ENCODE results near the gene EXOSC9. TPM values are rescaled to one million over a fixed set of nuclear protein-coding genes. Genes with fewer than 3 reads are reported as not detected.

Gene EXOSC9
- polyA plus RNA-seq, 3 donors, result 13.9 to 21.4 (median 21.3) TPM

DNA sequence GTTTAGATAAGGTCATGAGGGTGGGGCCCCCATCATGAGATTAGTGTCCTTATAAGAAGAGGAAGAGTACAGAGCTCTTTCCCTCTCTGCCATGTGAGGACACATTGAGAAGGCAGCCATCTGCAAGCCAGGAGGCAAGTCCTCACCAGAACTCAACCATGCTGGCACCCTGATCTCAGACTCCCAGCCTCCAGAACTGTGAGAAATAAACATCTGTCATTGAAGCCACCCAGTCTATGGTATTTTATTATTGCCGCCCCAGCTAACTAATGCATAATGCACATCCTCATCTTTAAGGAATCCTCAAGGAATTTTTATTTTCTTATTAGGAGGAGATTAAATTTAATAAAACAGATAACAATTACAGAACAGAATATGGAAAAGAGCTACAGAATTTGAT, 16.7 kb upstream of the EXOSC9 start:
- DNase-seq, result no peak
- no peak overlapping the region for H3K4me3 ChIP-seq (replicated peaks in 1 of 3; ENCODE audit: low read depth in 2 of 3, low read length in 3 of 3)
- WGBS (ENCODE audit: insufficient coverage), result no CpG with 5 or more reads among the region's 1 CpG
- no peaks in the 10 kb centered on the region for H4K20me1 ChIP-seq (ENCODE audit: insufficient read depth, low read length)
- H3K27me3 ChIP-seq (ENCODE audit: control insufficient read depth in 2 of 2, insufficient read depth in 2 of 2, low read length in 2 of 2), result peaks cover 0 to 6% of the 10 kb centered on the region in 2 donors
- Mint-ChIP-seq H3K9me3 (peaks cover 0 to 15% (median 6%) of the 10 kb centered on the region in 7 donors), H3K4me1 (peaks cover 3% of the 10 kb centered on the region), H3K36me3 (no peaks in the 10 kb centered on the region), H3K4me3 (peak overlapping the region in 1 of 2 donors; percentile 41), H3K27me3 (ENCODE audit: low read depth in 3 of 3) (peaks cover 7 to 17% (median 9%) of the 10 kb centered on the region in 3 donors), H3K27ac (no peak overlapping the region)
- H3K79me2 ChIP-seq (ENCODE audit: insufficient read depth, low read length), result no peaks in the 10 kb centered on the region
- no peak overlapping the region for H3K27ac ChIP-seq (ENCODE audit: low read depth in 1 of 2, low read length in 2 of 2)
- no peak overlapping the region for H3K9ac ChIP-seq (ENCODE audit: insufficient read depth, low read length, poor library complexity, severe bottlenecking)
- no peak overlapping the region for H2AFZ ChIP-seq (ENCODE audit: insufficient read depth, low read depth, low read length, poor library complexity, severe bottlenecking)
- H3K9me3 ChIP-seq (replicated peaks in 1 of 2; ENCODE audit: control insufficient read depth in 1 of 2, insufficient read depth in 1 of 2, low read length in 2 of 2), result peaks cover 3 to 5% of the 10 kb centered on the region in 2 donors
- no peaks in the 10 kb centered on the region for H3K4me1 ChIP-seq (ENCODE audit: control insufficient read depth in 1 of 2, insufficient read depth in 2 of 2, low read length in 2 of 2)
- intact Hi-C loops (cut with micrococcal nuclease), result no loop called here
- H3K36me3 ChIP-seq (replicated peaks in 1 of 2; ENCODE audit: control insufficient read depth in 1 of 2, insufficient read depth in 2 of 2, low read length in 2 of 2), result no peaks in the 10 kb centered on the region
- TF ChIP-seq, protein P1, sequence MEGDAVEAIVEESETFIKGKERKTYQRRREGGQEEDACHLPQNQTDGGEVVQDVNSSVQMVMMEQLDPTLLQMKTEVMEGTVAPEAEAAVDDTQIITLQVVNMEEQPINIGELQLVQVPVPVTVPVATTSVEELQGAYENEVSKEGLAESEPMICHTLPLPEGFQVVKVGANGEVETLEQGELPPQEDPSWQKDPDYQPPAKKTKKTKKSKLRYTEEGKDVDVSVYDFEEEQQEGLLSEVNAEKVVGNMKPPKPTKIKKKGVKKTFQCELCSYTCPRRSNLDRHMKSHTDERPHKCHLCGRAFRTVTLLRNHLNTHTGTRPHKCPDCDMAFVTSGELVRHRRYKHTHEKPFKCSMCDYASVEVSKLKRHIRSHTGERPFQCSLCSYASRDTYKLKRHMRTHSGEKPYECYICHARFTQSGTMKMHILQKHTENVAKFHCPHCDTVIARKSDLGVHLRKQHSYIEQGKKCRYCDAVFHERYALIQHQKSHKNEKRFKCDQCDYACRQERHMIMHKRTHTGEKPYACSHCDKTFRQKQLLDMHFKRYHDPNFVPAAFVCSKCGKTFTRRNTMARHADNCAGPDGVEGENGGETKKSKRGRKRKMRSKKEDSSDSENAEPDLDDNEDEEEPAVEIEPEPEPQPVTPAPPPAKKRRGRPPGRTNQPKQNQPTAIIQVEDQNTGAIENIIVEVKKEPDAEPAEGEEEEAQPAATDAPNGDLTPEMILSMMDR (IDR thresholded peaks at IDR 0.05), result no peak
- no peak overlapping the region for H3K4me2 ChIP-seq (replicated peaks; ENCODE audit: extremely low read depth, low read length, poor library complexity, severe bottlenecking)

GRCh38 chr4:121784975-121785374, 16.1 kb upstream of the EXOSC9 start:
- Mint-ChIP-seq H3K4me1 (peaks cover 3% of the 10 kb centered on the region), H3K27me3 (ENCODE audit: low read depth in 3 of 3) (peaks cover 7 to 18% (median 8%) of the 10 kb centered on the region in 3 donors), H3K9me3 (peaks cover 0 to 15% (median 6%) of the 10 kb centered on the region in 7 donors), H3K4me3 (no peak overlapping the region), H3K36me3 (no peaks in the 10 kb centered on the region), H3K27ac (no peak overlapping the region)
- H3K9ac ChIP-seq (ENCODE audit: insufficient read depth, low read length, poor library complexity, severe bottlenecking), result no peak overlapping the region
- peaks cover 0 to 6% of the 10 kb centered on the region in 2 donors for H3K27me3 ChIP-seq (ENCODE audit: control insufficient read depth in 2 of 2, insufficient read depth in 2 of 2, low read length in 2 of 2)
- H3K4me1 ChIP-seq (ENCODE audit: control insufficient read depth in 1 of 2, insufficient read depth in 2 of 2, low read length in 2 of 2), result no peaks in the 10 kb centered on the region
- H2AFZ ChIP-seq (ENCODE audit: insufficient read depth, low read depth, low read length, poor library complexity, severe bottlenecking), result no peak overlapping the region
- DNase-seq, result no peak
- no peaks in the 10 kb centered on the region for H3K36me3 ChIP-seq (replicated peaks in 1 of 2; ENCODE audit: control insufficient read depth in 1 of 2, insufficient read depth in 2 of 2, low read length in 2 of 2)
- peaks cover 3 to 5% of the 10 kb centered on the region in 2 donors for H3K9me3 ChIP-seq (replicated peaks in 1 of 2; ENCODE audit: control insufficient read depth in 1 of 2, insufficient read depth in 1 of 2, low read length in 2 of 2)
- no peak overlapping the region for H3K27ac ChIP-seq (ENCODE audit: low read depth in 1 of 2, low read length in 2 of 2)
- H3K79me2 ChIP-seq (ENCODE audit: insufficient read depth, low read length), result no peaks in the 10 kb centered on the region
- intact Hi-C loops (cut with micrococcal nuclease), result no loop called here
- no peaks in the 10 kb centered on the region for H4K20me1 ChIP-seq (ENCODE audit: insufficient read depth, low read length)
- no CpG with 5 or more reads among the region's 2 CpGs for WGBS (ENCODE audit: insufficient coverage)
- no peak overlapping the region for H3K4me2 ChIP-seq (replicated peaks; ENCODE audit: extremely low read depth, low read length, poor library complexity, severe bottlenecking)
- TF ChIP-seq, protein P1 (IDR thresholded peaks at IDR 0.05), result no peak
- no peak overlapping the region for H3K4me3 ChIP-seq (replicated peaks in 1 of 3; ENCODE audit: low read depth in 2 of 3, low read length in 3 of 3)
